ENCODE results near the gene NLRP7. TPM values are rescaled to one million over a fixed set of nuclear protein-coding genes. Genes with fewer than 3 reads are reported as not detected.

The NLRP7 gene
- polyA plus RNA-seq, 1 donor, result not detected

GRCh38 chr19:54873990-54874389, 73.3 kb downstream of the NLRP7 start, which contains the start of gene FCAR:
TSS of gene FCAR (plus strand) at chr19:54874235. CDS start at chr19:54874290, 55 bp downstream.
- DNase-seq (ENCODE audit: low read depth), result no peak

Other genes with a start within 250 kb of the NLRP7 start
- gene KIR3DL3, start 223.1 kb downstream of the NLRP7 start, polyA plus RNA-seq (ENCODE audit: insufficient read length), result not detected
- not detected for gene KIR2DL3, start 209.0 kb downstream of the NLRP7 start, polyA plus RNA-seq (ENCODE audit: insufficient read length)
- gene KIR2DL1, start 177.7 kb downstream of the NLRP7 start, polyA plus RNA-seq (ENCODE audit: insufficient read length), result not detected
- gene KIR2DL4, start 143.9 kb downstream of the NLRP7 start, polyA plus RNA-seq (ENCODE audit: insufficient read length), result not detected
- not detected for gene KIR3DL1, start 131.1 kb downstream of the NLRP7 start, polyA plus RNA-seq (ENCODE audit: insufficient read length)
- gene KIR2DS4, start 114.9 kb downstream of the NLRP7 start, polyA plus RNA-seq (ENCODE audit: insufficient read length), result not detected
- gene KIR3DL2, start 97.1 kb downstream of the NLRP7 start, polyA plus RNA-seq (ENCODE audit: insufficient read length), result not detected
- 0.34 TPM for gene FCAR, start 73.3 kb downstream of the NLRP7 start, polyA plus RNA-seq (ENCODE audit: insufficient read length)
- gene NCR1, start 41.4 kb downstream of the NLRP7 start, polyA plus RNA-seq (ENCODE audit: insufficient read length), result 0.53 TPM
- gene NLRP2, start 18.8 kb upstream of the NLRP7 start, polyA plus RNA-seq (ENCODE audit: insufficient read length), result 1.2 TPM
- gene GP6, start 90.7 kb upstream of the NLRP7 start, polyA plus RNA-seq (ENCODE audit: insufficient read length), result 0.14 TPM
- gene RDH13, start 115.6 kb upstream of the NLRP7 start, polyA plus RNA-seq (ENCODE audit: insufficient read length), result 14.6 TPM
- gene EPS8L1, start 128.3 kb upstream of the NLRP7 start, polyA plus RNA-seq (ENCODE audit: insufficient read length), result 3.4 TPM
- gene PPP1R12C, start 170.1 kb upstream of the NLRP7 start, polyA plus RNA-seq (ENCODE audit: insufficient read length), result 78.0 TPM
- 742 TPM for gene TNNT1, start 201.7 kb upstream of the NLRP7 start, polyA plus RNA-seq (ENCODE audit: insufficient read length)
- gene TNNI3, start 210.2 kb upstream of the NLRP7 start, polyA plus RNA-seq (ENCODE audit: insufficient read length), result 3.2 TPM
- 0.92 TPM for gene DNAAF3, start 219.1 kb upstream of the NLRP7 start, polyA plus RNA-seq (ENCODE audit: insufficient read length)
- gene SYT5, start 232.8 kb upstream of the NLRP7 start, polyA plus RNA-seq (ENCODE audit: insufficient read length), result not detected

Data from forelimb muscle (tissue), 1 donor.